ENCODE results near the gene CD19.

The CD19 gene

DNA sequence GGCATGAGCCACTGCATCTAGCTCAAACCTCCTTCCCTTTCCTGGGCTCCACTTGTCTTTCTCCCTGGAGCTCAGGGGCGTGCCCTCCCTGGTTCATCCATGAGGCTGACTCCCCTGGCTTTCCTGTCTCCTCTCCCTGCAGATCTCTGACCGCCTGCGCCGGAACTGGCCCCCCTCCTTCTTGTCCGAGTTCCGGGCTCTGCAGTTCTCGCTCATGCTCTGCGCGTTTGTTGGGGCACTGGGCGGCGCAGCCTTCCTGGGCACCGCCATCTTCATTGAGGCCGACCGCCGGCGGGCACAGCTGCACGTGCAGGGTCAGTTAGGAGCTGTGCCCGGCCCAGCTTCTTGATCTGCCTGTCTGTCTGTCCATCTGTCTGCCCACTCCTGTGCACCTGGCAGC, 51.9 kb downstream of the CD19 start:
- DNase-seq = no peak

DNA sequence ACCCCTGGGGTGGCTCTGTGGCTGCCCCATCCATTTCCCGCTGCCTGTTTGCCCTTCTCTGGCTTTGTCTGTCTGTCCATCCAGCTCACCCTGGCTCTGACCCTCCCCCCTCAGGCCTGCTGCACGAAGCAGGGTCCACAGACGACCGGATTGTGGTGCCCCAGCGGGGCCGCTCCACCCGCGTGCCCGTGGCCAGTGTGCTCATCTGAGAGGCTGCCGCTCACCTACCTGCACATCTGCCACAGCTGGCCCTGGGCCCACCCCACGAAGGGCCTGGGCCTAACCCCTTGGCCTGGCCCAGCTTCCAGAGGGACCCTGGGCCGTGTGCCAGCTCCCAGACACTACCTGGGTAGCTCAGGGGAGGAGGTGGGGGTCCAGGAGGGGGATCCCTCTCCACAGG, 52.3 kb downstream of the CD19 start:
- no peak for DNase-seq

DNA sequence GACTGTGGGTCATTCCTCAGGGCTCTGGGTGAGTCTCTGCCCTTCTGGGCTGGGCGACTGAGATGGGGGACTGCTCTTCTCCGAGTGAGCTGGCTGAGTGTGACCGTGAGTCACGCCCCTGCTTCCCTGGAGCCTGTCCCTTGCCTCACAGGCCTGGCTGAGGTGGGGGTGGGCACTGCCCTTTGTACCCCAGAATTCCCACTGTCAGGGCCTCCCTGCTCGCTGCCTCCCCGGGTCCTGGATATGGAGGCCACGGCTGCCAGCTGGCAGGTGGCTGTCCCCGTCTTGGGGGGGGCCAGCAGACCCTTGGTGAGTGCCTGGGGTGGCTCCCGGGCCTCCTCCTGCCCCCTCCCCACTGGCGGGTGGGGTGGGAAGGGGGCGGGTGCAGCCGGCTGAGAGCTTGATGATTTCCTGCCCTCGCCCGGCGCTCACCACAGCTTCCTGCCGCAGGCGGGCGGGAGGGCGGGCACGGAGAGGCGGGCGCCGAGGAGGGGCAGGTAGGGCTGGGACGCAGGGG, 52.9 kb downstream of the CD19 start, which contains the start of gene LAT:
TSS of gene LAT (plus strand) at position 434 of the 517 bp plus-strand sequence. CDS start 366 bp downstream, outside the sequence.
- peak; percentile 83 for DNase-seq

DNA sequence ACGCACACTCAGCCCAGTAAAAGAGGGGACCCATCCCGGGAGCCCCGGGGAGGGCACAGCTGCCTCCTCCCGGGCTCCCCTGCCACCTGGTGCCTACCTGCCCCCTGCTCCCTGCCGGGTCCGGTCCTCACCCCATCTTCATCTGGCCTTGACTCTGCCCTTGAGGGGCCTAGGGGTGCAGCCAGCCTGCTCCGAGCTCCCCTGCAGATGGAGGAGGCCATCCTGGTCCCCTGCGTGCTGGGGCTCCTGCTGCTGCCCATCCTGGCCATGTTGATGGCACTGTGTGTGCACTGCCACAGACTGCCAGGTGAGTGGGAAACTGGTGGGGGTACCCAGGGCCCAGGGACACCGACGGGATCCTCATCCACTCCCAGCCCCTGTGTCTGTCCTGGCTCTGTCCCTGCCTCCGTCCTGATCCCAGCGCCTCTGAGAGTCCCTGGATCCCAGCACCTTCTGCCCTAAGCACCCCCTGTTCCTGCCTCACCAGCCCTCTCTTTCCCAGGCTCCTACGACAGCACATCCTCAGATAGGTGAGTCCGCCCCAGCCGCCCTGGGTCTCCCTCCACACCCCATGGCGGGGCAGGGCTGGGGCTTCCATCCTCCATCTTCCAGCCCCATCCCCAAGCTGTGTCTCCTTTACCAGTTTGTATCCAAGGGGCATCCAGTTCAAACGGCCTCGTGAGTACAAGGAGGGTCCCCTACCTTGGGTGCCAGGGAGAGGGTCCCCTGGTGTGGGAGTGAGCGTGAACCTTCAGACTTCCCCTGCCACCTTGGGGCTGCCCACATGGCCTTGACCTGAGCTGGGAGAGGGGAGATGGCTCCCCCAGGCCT, 53.7 kb downstream of the CD19 start:
- no peak for DNase-seq

DNA sequence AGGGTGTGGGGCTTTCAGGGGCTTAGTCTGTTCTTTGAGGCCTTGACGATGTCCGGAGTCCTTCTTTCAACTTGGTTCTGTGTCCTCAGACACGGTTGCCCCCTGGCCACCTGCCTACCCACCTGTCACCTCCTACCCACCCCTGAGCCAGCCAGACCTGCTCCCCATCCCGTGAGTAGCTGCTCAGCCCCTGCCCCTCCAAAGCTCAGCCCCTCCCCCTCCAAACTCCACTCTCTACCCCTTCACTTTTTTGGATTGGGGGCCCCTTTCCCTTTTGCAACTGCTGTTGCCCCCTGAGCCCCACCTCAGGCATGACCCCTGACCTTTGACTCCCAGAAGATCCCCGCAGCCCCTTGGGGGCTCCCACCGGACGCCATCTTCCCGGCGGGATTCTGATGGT, 54.3 kb downstream of the CD19 start:
- no peak for DNase-seq

DNA sequence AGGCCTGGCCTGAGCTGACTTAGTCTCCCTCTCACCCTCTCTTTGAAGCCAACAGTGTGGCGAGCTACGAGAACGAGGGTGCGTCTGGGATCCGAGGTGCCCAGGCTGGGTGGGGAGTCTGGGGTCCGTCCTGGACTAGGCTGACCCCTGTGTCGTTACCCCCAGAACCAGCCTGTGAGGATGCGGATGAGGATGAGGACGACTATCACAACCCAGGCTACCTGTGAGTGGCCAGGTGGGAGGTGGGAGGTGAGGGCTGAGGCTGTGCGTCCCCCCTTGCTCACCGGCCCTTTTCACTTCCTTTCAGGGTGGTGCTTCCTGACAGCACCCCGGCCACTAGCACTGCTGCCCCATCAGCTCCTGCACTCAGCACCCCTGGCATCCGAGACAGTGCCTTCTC, 54.7 kb downstream of the CD19 start:
- DNase-seq = no peak

DNA sequence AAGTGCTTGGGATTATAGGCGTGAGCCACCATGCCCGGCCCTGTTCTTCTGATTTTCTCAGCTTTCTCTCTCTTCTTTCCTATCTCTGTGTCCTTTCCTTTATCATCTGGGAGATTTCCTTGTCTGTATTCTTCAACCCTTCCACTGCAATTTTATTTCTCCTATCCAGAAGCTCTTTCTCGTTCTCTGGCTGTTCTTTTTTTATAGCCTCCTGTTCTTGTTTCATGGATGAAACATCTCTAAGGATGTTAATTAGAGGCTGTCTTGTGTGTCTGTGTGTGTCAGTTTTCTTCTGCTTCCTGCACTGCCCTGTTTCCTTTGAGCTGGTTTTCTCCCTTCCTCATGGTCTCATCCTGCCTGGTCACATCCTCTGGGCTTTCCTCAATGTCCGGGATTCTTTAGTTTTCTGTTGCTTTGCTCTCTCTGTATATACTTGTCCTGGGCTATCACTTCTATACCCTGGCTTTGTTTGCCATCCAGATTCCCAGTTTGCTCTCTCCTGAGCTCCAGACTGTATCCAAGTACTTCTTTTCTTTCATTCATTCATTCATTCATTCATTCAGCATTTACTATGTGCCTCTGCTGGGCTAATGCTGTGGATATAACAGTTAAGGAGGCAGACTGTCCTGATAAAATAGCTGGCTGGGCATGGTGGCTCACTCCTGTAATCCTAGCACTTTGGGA, 55.5 kb downstream of the CD19 start:
- no peak for DNase-seq
